Measurements from ENCODE around the gene LEFTY1.

- TF ChIP-seq CTCF (IDR thresholded peaks at IDR 0.05) (no peak), POLR2A (IDR thresholded peaks at IDR 0.05) (no peak)
Observed at GRCh38 chr1:225859151-225859550, 29.8 kb downstream of the LEFTY1 start.

Data from Peyer's patch (tissue), 4 donors.